Endometrium (tissue), 2 donors: Measurements from ENCODE around the gene CRTAP.
"Not testable (repeated sequence)": the region's sequence is repeated elsewhere in the genome, so short reads cannot be mapped to it uniquely, and the experiment has no call there.

ENCODE experiments used
- FAIRE-seq: peaks from 2 replicates; lab custom pipeline; 2012; peaks lifted over from hg19 to GRCh38; lab: Jason Lieb, UNC
- donor health status: control.
- donor health status: control.

The CRTAP gene

GRCh38 chr3:33113772-33114621, at the start of gene CRTAP:
TSS of gene CRTAP (plus strand) at chr3:33114014. CDS start at chr3:33114078, 64 bp downstream.
- no peak for FAIRE-seq

- FAIRE-seq, result no peak
Observed at GRCh38 chr3:33064929-33065328, 48.9 kb upstream of the CRTAP start.

- FAIRE-seq, result no peak
Observed at GRCh38 chr3:33067484-33067883, 46.3 kb upstream of the CRTAP start.

- FAIRE-seq, result not testable (repeated sequence)
Observed at GRCh38 chr3:33069862-33070261, 44.0 kb upstream of the CRTAP start.

- FAIRE-seq, result no peak
Observed at GRCh38 chr3:33071181-33071580, 42.6 kb upstream of the CRTAP start.

GRCh38 chr3:33071946-33072345, 41.9 kb upstream of the CRTAP start:
- no peak for FAIRE-seq

- FAIRE-seq, result no peak
Observed at GRCh38 chr3:33074217-33075067, 39.4 kb upstream of the CRTAP start.

- no peak for FAIRE-seq
Observed at GRCh38 chr3:33075995-33076394, 37.8 kb upstream of the CRTAP start.

- no peak for FAIRE-seq
Observed at GRCh38 chr3:33076952-33077351, 36.9 kb upstream of the CRTAP start.

GRCh38 chr3:33077976-33078375, 35.8 kb upstream of the CRTAP start:
- FAIRE-seq, result no peak

GRCh38 chr3:33079813-33080212, 34.0 kb upstream of the CRTAP start:
- FAIRE-seq, result not testable (repeated sequence)

- no peak for FAIRE-seq
Observed at GRCh38 chr3:33081812-33082211, 32.0 kb upstream of the CRTAP start.

GRCh38 chr3:33083958-33084357, 29.9 kb upstream of the CRTAP start:
- FAIRE-seq, result no peak

- FAIRE-seq, result no peak
Observed at GRCh38 chr3:33088691-33089090, 25.1 kb upstream of the CRTAP start.

- no peak for FAIRE-seq
Observed at GRCh38 chr3:33089515-33089914, 24.3 kb upstream of the CRTAP start.

- no peak for FAIRE-seq
Observed at GRCh38 chr3:33091746-33092145, 22.1 kb upstream of the CRTAP start.

- FAIRE-seq, result no peak
Observed at GRCh38 chr3:33092496-33093254, 21.1 kb upstream of the CRTAP start.

GRCh38 chr3:33093847-33094246, 20.0 kb upstream of the CRTAP start:
- no peak for FAIRE-seq

- no peak for FAIRE-seq
Observed at GRCh38 chr3:33095436-33095835, 18.4 kb upstream of the CRTAP start.

- no peak for FAIRE-seq
Observed at GRCh38 chr3:33096093-33096868, 17.5 kb upstream of the CRTAP start.

- FAIRE-seq, result no peak
Observed at GRCh38 chr3:33099109-33099645, 14.6 kb upstream of the CRTAP start.
